NAMALWA (cell line): ENCODE measurements around the gene ACKR2.
"Not testable (repeated sequence)": the region's sequence is repeated elsewhere in the genome, so short reads cannot be mapped to it uniquely, and the experiment has no call there.

Source experiments
- DNase-seq: peaks from one replicate; pipeline ENCODE4 v3.0.0-alpha.2; 2015; ENCODE audit warnings: low spot score

The ACKR2 gene

DNA sequence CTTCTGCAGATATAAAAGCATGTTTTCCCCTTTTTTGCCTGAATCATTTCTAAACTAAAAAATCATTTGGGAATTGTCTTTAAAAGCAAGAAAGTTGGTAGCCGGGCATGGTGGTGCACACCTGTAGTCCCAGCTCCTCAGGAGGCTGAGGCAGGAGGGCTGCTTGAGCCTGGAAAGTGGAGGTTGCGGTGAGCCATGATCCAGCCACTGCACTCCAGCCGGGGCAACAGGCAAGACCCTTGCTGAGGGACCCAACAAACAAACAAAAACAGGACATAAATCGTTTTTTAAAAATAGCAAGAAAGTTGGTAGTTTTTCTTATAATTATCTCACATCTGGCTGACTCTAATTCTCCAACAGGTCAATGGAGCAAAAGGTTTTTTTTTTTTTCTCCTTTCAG lies 7.5 kb upstream of the ACKR2 start:
- no peak for DNase-seq

DNA sequence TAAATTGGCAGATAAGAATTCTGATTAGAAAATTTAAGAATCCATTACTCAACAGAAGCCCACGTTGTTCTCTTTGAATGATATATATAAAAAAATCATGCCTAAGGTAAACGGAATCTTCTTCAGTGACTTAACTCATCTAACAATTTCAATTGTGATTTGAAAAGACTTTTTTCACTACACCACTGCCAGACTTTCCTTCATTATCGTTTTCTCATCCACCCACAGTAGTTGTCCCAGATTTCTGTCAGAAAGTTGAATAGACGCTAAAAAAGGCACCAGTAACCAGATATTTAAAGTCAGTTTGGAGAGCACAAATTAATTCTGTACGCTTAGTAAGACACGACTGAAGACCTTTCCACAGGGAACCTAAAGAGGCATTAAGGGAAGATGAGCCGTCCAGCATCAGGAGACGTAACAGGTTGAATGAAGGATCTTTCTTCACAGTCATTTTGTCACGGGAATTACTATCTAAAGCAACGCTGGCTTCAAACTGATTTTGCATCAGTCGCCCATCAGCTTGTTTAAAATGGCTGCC lies 6.3 kb upstream of the ACKR2 start:
- DNase-seq = no peak

DNA sequence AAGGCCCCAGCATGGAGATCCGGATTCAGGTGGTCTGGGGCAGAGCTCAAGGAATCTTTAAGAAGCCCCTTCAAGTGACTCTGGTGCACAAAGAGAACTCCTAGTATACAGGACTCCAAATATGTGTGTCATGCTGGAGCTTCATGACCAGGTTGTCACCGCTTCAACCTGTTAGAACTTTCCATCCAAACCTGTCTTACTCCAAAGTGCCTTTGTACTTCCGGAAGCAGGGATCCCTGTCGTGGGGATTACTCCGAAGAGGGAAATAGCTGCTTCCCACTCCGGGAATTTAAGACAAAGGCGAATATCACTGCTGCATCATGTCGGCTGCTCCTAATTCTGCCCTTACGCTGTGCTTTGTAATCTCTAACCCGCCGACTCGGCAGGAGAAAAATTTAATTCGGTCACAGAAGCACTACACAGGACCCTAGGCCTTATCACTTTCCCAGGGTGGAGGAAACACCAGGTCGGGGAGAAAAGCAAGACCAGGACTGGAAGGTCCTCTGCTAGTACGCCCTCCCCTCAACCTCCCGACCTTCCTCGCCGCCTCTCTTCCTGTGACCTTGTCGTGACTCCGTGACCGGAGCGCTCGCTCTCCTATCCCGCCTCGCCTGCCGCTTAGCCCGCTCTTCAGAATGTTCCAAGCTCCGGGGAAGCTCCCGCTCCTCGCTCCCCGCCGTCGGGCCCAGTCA lies 5.7 kb upstream of the ACKR2 start:
- peak; percentile 40 for DNase-seq

DNA sequence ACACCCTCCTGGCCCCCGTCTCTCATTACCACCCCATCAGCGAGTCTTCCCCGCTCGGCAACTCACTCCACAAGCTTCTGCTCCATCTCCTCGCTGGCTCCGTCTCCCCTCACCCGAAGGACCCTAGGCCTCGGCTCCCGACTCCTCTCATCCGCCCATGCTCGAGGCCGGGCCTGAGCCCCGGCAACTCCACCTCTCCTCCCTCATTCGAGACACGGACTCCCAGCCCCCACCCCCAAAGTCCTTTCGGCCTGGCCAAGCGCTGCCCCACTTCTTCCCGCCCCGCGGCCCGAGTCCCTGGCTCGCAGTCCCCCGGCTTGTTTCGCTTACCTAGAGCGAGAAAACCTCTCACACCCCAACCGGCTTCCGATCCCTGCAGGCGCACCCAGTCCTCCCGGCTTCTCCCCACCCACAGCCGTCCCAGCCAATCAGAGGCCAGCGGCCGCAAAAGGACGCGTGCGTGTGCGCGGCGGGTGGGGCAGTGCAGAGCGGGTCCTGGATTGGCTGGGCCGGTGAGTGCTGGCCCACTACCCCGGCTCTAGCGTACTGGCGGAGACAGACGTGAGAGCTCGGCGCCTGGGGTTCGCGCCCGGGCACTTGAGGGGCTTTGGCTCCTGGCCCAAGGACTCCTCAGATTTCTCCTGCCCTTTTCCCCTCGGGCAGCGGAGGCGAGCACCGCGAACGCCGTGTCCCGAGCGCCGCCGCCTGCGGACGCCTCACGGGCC lies 5.0 kb upstream of the ACKR2 start, which contains the start of gene HIGD1A:
Gene HIGD1A (minus strand): TSS at position 385 of the 725 bp plus-strand sequence. CDS start 10,237 bp downstream, outside the sequence.
- peak; percentile 95 for DNase-seq

DNA sequence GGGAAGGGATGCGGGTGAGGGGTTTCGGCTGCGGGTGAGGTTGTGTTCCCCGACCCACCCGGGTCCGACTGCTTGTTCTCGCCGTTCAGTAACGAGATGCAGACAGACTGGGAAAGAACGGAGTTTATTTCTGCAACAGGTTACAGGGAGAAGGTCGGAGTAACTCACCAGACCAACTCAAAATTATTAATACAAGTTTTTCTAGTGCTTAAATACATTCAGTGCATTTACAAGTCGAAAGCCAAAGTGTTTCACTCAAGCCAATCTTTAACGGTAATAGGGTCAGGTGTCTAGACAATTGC lies 4.5 kb upstream of the ACKR2 start:
- no peak for DNase-seq

DNA sequence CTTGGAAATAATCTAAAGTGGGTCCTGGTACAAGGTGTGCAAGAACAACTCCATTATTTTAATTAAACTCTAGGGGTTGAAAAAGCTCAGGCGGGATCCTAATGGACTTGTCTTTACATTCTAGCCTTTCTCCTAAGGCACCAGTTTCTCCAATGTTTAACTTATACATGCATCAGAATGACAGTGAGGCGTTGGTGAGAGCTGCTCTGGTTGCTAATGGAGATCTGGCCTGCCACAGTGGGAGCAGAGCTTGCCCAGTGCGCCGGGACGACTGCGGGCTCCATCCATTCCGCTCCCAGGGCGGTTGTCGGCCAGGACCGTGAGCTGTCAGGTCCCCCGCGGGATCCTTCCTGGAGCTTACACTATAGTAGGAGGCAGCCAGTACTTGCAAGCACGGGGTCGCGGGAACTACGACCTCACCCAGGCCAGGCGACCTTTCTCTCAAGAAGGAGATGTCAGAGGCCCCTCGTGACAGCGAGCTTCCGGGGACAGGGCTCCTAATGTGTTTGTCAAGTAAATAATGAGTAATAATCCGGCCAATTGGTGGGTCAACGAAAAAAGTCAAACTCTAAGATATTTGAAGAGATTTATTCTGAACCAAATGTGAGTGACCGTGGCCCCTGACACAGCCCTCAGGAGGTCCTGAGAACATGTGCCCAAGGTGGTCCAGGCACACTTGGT lies 4.0 kb upstream of the ACKR2 start:
- DNase-seq = no peak

DNA sequence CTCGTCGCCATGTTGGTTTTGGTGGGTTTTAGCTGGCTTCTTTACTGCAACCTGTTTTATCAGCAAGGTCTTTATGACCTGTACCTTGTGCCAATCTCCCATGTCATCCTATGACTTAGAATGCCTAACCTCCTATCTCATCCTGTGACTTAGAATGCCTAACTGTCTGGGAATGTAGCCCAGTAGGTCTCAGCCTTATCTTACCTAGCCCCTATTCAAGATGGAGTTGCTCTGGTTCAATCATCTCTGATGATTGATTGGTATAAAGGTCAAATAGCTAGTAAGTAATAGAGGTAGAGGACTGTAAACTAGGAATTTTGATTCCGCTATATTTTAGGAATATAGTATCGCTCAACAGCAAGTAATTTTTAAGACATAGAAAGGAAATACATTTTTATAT lies 1.3 kb upstream of the ACKR2 start:
- no peak for DNase-seq

DNA sequence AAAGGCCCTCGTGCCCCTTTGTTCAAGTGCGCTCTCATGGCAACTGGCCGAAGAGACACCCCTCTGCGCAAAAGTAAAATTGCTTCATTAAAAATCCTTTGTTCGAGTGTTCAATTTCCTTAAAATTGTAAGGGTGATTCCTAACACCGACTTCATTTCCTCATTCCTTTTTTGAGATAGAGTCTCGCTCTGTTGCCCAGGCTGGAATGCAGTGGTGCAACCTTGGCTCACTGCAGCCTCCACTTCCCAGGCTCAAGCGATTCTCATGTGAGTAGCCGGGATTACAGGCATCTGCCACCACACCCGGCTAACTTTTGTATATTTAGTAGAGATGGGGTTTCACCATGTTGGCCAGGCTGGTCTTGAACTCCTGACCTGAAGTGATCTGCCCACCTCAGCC lies 1.5 kb downstream of the ACKR2 start:
- not testable (repeated sequence) for DNase-seq

DNA sequence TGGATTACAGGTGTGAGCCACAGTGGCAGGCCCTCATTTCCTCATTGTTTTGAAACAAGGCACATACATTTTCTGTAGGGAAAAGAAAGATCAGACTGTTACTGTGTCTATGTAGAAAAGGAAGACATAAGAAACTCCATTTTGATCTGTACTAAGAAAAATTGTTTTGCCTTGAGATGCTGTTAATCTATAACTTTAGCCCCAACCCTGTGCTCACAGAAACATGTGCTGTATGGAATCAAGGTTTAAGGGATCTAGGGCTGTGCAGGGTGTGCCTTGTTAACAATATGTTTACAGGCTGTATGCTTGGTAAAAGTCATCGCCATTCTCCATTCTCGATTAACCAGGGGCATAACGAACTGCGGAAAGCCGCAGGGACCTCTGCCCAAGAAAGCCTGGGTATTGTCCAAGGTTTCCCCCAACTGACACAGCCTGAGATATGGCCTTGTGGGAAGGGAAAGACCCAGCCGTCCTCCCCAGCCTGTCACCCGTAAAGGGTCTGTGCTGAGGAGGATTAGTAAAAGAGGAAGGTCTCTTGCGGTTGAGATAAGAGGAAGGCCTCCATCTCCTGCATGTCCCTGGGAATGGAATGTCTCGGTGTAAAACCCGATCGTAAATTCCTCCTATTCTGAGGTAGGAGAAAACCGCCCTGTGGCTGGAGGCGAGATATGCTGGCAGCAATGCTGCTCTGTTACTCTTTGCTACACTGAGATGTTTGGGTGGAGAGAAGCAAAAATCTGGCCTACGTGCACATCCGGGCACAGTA lies 2.1 kb downstream of the ACKR2 start:
- not testable (repeated sequence) for DNase-seq

DNA sequence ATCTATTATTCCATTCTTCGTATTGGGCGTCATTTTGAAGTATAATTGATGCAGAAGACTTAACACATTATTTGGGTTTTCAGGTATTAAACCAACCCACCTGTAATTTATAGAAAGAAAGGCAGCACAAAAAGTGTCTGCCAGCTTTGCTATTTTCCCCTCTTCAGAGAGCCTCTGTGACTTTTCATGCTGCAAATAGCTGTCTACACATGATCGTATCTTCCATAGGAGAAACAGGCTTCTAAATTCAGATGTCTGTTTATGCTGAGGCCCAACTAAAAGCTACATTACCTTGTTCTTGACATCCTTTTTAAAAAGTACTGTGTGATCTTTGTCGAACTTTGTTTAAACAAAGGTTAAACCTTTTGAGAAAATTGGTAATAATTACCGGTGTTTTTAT lies 5.0 kb downstream of the ACKR2 start:
- no peak for DNase-seq

DNA sequence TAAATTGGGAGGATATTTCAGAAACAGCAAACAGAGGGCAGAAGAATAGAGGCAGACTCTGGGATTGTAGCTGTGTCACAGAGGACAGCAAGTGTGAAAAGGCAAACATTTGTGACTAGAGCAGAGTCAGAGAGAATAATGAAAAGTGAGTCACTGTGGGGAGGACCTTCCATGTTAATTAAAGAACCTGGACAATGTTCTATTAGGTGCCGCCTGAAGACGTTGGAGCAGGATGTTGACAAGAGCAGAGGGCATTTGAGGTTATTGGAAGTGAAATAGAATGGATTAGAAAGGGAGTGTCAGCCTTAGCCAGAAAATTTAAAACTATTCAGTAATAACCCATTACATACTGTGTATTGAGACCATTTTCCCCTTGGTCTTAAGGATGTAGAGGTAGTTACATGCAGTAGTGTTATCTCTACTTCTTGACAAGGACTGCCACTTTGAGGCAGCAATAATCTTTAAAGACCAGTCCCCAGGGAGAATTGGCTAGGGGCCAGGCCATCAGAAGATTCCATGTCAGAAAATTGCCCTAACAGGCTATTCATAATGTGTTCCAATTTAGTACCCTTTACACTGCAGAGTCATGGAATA lies 5.8 kb downstream of the ACKR2 start:
- DNase-seq = no peak

DNA sequence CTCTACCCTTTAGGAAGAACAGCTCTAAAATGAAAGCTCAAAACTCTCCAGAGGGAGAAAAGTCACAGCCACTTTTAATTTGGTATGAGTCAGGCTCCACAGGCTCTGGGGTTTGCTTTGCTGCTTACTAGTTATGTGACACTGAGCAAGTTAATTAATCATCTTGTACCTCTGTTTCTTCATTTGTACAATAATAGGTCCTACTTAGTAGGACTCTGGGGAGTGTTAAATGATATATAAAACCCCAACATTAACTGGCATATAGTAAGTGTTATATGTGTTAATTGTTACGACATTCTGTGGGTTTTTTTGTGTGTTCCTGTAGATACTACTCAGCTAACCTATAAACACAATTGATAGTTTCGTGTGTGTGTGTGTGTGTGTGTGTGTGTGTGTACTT lies 6.6 kb downstream of the ACKR2 start:
- DNase-seq = no peak

DNA sequence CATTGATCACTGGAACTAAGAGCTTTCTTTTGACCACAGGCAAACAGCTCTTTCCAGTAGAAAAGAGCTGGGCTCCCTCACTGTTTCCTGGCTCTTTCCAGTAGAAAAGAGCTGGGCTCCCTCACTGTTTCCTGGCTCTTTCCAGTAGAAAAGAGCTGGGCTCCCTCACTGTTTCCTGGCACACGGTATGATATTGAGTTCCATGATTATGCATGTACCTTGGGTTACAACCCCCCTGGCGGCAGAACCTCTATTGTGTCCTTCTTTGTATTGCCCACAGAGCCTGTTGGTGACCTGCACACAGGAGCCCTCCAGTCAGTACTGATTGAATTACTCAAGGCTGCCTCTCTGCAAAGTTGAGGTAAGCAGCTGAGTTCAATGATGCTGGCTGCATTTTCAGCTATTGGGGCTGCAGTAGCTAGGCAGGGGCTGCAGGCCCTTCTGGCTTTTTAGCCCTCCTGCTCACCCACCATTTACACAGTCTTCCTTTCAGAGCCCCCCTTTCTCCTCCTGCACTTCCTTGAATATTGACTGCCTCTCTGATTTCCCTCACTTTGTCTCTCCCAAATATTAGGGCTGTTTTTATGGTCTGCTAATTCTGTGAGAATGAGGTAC lies 10.2 kb downstream of the ACKR2 start:
- no peak for DNase-seq

DNA sequence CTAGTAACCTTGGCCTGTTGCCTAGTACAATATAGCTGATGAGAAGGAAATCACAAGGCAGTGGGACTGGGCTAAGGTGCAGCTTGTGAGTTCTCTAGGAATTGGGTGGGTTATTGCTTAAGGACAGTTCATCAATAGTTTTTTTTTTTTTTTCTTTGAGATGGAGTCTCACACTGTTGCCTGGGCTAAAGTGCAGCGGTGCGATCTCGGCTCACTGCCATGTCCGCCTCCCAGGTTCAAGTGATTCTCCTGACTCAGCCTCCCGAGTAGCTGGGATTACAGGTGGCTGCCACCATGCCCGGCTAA lies 11.5 kb downstream of the ACKR2 start:
- no peak for DNase-seq

DNA sequence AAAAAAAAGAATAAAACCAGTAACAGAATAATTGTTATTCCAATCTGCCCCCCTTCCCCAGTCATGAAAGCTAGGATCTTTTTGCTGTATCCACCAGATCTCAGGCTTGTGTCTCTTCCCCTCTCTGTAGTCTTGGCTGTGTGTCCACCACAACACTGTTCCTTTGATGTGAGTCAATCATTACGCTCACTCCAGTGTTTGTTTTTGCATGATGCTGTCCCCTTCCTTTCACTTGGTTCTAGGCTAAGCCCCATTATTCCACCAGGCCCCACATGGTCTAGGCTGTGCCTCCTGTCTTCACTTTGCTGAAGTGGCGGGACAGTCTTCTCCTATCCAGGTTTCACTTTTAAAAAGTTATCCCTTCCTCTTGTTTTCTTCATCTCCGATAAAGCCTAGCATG lies 13.6 kb downstream of the ACKR2 start:
- DNase-seq = no peak

DNA sequence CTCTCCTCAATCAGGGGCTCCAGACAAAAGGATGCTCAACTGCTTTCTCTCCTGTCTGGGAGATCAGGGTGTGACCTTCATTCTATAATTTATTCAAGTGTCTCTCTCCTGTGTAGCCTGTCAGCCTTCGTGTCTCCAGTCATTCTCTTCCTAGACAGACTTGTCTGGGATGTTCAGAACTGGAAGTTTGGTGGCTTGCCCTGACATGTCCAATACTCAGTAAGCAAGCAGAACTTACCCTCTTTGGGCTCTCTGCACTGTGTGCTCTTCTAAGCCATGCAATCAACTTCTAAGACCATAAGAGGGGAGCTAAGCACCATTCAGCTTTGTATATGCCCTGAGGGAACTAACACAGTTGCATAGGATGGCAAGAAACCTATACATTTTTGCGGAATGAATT lies 14.1 kb downstream of the ACKR2 start:
- DNase-seq = no peak

DNA sequence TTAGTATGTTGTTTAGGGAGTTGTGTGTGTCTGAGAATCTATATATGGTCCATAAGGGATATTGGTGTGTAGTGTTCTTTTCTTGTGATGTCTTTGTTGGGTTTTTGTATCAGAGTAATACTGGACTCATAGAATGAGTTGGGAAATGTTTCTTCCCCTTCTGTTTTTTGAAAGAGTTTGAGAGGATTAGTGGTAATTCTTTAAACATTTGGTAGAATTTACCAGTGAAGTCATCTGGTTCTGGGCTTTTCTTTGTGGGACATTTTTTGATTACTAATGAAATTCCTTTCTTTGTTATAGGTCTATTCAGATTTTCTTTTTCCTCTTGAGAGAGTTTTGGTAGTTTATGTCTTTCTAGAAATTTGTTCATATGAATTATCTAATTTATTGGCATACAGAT lies 16.9 kb downstream of the ACKR2 start:
- no peak for DNase-seq

DNA sequence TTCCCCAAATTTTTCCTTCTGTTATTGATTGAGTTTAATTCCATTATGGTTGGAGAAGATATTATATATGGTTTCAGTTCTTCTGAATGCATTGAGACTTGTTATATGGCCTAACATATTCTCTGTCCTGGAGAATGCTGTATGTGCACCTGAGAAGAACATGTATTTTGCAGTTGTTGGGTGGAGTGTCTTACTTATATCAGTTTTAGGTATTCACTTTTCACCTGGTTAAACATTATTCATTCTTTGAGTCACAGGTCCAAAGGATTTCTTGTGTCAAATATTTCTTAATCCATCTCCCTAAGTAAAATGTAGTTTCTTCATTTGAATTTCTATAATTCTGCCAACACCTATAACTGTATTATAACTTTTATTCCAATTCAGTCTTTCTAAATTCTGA lies 17.8 kb downstream of the ACKR2 start:
- DNase-seq = no peak

DNA sequence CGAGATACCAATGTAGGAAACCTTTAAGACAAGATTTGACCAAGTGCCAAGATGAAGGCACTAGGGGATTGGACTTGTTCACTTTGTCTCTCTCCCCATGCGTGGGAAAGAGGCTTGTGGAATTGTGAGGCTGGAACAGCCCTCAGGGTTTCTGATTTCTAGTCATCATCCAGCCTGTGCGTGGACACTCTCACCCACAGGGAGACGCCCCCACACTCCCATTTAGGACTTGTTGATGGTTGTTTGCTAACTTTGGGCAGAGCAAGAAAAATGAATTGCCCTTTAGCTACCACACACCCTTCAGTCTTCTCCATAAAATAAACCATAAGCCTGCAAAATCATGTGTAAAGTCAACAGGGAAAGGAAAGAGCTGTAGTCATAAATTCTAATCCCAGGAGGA lies 18.4 kb downstream of the ACKR2 start:
- no peak for DNase-seq

DNA sequence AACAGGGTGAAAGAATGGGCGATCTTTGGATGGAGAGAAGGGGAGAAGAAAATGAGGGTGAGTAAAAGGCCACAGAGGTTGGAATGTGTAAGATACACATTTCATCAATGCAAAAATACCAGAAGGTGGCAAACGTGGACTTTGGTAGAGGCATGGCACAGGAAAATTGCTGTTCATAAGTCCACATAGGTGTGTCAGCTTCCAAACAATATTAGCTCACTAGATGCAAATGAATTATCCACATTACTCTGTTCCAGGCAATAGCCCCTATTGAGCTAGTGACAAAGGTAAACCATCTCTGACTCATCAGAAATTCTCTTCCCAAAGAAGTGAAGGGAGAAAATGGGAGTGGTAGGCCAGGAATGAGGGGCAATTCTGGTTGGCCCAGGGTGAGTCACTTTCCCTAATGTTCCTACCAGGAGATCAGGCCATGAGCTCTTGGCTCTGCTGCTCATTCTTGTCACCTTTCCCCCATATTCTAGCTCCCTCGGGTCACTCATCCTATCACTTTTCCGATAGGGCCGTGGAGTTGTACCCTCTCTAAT lies 19.9 kb downstream of the ACKR2 start:
- DNase-seq = no peak

DNA sequence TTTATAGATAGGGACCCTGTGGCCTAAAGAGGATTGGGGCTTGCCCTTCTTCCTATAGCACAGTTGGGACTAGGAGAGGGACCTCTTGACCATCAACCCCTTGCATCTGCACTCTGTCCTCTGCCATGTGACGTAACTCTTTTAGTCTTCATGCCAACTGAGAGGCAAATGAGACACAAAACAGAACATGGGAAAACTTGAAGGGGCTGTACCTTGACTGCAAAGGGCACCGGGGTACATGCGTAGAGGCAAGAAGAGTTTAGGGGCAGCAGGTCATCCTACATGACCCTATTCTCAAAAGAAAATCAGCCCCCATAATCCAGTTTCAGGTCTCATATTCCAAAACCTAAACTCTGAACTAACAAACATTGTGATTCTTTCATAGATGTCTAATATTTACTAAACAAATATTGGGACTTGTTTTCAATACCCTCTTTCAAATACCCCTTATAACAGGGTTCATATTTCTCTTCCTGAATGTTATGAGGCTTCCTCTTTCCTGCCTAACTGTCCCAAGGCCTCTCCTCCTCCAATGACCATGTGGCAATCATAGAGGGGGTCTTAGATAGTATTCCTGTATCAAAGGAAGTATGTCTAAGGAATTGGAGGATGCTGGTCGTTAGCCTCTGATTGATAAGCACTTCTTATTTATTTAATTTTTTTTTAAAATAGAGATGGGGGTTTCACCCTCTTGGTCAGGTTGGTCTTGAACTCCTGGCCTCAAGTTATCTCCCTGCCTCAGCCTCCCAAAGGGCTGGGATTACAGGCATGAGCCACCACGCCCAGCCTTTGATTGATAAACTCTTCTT lies 20.6 kb downstream of the ACKR2 start:
- no peak for DNase-seq
